Ascending aorta (tissue), 2 donors: Measurements from ENCODE around the gene TTC16. TPM values are rescaled to one million over a fixed set of nuclear protein-coding genes. Genes with fewer than 3 reads are reported as not detected.

Experiments
- DNase-seq, 2 donors: peaks; one replicate each; pipeline ENCODE4 v3.0.0-alpha.2; 2019; ENCODE audit warnings: low spot score in 2 of 2
- H3K27ac ChIP-seq, 2 donors: fragments of 200-600 bp; sonication (generic); one replicate each; pipeline ENCODE4 v1.5.1; 2016 to 2017; ENCODE audit warnings: mild to moderate bottlenecking in 1 of 2
- H3K27me3 ChIP-seq: fragments of 200-600 bp; sonication (generic); one replicate; pipeline ENCODE4 v1.5.1; 2017
- H3K36me3 ChIP-seq, 2 donors: fragments of 200-600 bp; sonication (generic); one replicate each; pipeline ENCODE4 v1.5.1; 2016
- H3K4me1 ChIP-seq, 2 donors: fragments of 200-600 bp; sonication (generic); one replicate each; pipeline ENCODE4 v1.5.1; 2016 to 2017; ENCODE audit warnings: mild to moderate bottlenecking in 1 of 2
- H3K4me3 ChIP-seq, 2 donors: fragments of 200-600 bp; sonication (generic); one replicate each; pipeline ENCODE4 v1.5.1; 2016 to 2017; ENCODE audit warnings: mild to moderate bottlenecking in 1 of 2
- H3K9me3 ChIP-seq, 2 donors: fragments of 200-600 bp; sonication (generic); one replicate each; pipeline ENCODE4 v1.5.1; 2016
- intact Hi-C: fragments of 100-400 bp; cut with DNase I; formaldehyde crosslinking; loops from one replicate; pipeline ENCODE4 v1.15.1; 2023
- total RNA-seq: library from RNA; depleted of rRNA; stranded (reverse); fragments of >200 nt; gene quantifications from one replicate; pipeline ENCODE4 v1.1.0, GENCODE V29; 2016
- TF ChIP-seq, protein P1 (sequence below), 3 experiments: fragments of 200-600 bp in 2 of 3; fragments of 450-650 bp in 1 of 3; sonication (generic) in 2 of 3; IDR thresholded peaks; one replicate each; pipeline ENCODE4 v1.5.1; 2016 to 2019; ENCODE audit warnings: antibody characterized with exemption in 3 of 3, mild to moderate bottlenecking in 1 of 3, moderate library complexity in 1 of 3

The TTC16 gene
- total RNA-seq, 1 donor from 2014 or later, result not detected

DNA sequence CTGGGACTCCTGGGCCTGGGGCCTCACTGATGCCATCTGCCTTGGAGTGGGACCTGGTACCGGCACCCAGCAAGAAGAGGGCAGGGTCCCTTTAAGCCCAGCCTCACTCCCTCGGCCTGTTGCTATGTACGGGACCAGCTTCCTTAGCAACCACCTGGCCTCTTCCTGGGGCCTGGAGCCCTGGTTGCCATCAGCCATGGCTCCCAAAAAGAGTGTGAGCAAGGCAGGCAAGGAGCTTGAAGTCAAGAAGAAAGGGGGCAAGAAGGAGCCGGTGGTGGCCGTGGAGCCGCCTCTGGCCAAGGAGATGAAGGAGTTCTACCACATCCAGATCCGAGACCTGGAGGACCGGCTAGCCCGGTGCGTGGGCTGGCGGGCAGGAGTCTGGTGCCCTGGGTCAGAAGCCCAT, 9.0 kb upstream of the TTC16 start, which contains the start of gene CFAP157:
Gene CFAP157 (plus strand): TSS at position 153 of the 406 bp plus-strand sequence. CDS start 44 bp downstream, at position 197.
- Histone ChIP-seq H3K27me3 (no peaks in the 10 kb centered on the region), H3K4me3 (no peak within 1 kb of the TSS)

DNA sequence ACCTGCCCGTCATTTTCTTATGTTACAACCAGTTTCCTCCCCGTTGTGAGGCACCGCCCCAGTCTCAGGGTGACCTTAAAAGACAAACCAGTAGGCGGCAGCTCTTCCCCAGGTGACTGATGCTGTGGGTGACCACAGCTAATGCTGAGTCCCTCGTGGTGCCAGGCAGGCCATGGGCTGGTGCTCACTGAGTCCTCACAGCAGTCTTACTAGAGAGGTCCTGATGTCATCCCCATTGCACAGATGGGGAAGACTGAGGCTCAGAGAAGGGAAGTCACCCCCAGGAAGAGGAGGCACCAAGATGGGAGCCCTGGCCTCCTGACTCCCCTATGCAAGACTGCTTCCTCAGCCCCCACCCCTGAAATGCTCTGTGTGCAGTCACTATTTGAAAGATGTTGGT, 8.1 kb upstream of the TTC16 start:
- DNase-seq, result no peak
- H3K4me1 ChIP-seq, result no peaks in the 10 kb centered on the region
- H3K4me3 ChIP-seq, result no peak overlapping the region
- intact Hi-C loops, result no loop called here
- H3K9me3 ChIP-seq, result no peaks in the 10 kb centered on the region
- no peak overlapping the region for H3K27ac ChIP-seq
- TF ChIP-seq, protein P1, sequence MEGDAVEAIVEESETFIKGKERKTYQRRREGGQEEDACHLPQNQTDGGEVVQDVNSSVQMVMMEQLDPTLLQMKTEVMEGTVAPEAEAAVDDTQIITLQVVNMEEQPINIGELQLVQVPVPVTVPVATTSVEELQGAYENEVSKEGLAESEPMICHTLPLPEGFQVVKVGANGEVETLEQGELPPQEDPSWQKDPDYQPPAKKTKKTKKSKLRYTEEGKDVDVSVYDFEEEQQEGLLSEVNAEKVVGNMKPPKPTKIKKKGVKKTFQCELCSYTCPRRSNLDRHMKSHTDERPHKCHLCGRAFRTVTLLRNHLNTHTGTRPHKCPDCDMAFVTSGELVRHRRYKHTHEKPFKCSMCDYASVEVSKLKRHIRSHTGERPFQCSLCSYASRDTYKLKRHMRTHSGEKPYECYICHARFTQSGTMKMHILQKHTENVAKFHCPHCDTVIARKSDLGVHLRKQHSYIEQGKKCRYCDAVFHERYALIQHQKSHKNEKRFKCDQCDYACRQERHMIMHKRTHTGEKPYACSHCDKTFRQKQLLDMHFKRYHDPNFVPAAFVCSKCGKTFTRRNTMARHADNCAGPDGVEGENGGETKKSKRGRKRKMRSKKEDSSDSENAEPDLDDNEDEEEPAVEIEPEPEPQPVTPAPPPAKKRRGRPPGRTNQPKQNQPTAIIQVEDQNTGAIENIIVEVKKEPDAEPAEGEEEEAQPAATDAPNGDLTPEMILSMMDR (IDR thresholded peaks at IDR 0.05), result no peak
- no peaks in the 10 kb centered on the region for H3K36me3 ChIP-seq
- H3K27me3 ChIP-seq, result no peaks in the 10 kb centered on the region

More for the DNA sequence above, 9.0 kb upstream of the TTC16 start, which contains the start of gene CFAP157:
- DNase-seq, result no peak
- Histone ChIP-seq H3K27ac (no peak within 1 kb of the TSS), H3K9me3 (no peaks in the 10 kb centered on the region), H3K4me1 (no peaks in the 10 kb centered on the region), H3K36me3 (no peaks in the 10 kb centered on the region)
- TF ChIP-seq, protein P1 (IDR thresholded peaks at IDR 0.05), result no peak
- intact Hi-C loops, result no loop called here

DNA sequence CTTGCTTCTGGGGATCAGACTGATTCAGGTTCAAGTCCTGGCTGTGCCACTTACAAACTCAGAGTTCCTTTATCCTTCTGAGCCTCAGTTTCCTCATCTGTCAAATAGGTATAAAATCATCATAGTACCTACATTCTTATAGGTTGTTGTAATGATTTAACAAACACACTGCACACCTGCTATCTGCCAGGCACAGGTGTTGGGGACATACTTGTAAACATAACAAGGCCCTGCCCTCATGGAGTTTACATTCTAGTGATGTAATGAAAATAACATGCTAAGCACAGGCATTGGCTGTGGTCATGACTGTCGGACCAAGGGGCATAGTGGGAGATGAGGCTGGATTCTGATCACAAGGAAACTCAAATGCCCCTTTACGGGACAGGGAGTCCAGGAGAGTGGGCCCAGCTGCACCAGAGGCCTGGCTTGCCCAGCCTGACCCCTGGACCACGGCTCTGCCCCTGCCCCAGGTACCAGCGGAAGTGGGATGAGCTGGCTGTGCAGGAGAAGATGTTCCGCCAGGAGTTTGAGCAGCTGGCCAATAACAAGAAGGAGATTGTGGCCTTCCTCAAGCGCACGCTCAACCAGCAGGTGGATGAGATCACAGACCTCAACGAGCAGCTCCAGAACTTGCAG, 6.8 kb upstream of the TTC16 start:
- H3K36me3 ChIP-seq, result no peaks in the 10 kb centered on the region
- H3K4me3 ChIP-seq, result no peak overlapping the region
- no peaks in the 10 kb centered on the region for H3K27me3 ChIP-seq
- intact Hi-C loops, result no loop called here
- TF ChIP-seq, protein P1 (IDR thresholded peaks at IDR 0.05), result no peak
- H3K27ac ChIP-seq, result no peak overlapping the region
- H3K9me3 ChIP-seq, result no peaks in the 10 kb centered on the region
- H3K4me1 ChIP-seq, result peaks cover 0 to under 1% of the 10 kb centered on the region in 2 donors
- no peak for DNase-seq

DNA sequence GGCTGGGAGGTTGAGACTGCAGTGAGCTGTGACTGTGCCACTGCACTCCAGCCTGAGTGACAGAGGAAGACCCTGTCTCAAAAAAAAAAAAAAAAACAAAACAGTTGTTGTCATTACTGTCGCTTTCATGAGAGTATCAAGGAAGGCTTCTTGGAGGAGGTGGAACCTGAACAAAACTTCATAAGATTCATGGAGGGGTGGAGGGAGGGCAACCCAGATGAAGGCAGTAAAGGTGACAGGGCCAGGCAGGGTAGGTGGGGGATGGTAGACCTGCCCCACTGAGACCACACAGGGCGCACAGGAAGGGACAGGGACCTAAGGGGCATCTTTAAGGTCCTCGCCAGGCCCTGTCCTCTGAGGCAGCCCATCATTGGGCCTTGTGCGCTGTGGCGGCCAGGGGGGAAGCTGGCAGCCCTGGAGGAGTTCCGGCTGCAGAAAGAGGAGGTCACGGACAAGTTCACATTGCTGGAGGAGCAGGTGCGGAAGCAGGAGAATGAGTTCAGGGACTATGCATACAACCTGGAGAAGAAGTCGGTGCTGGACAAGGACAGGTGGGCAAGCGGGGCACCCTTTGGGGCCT, 5.6 kb upstream of the TTC16 start:
- intact Hi-C loops, result no loop called here
- no peak for DNase-seq
- TF ChIP-seq, protein P1 (IDR thresholded peaks at IDR 0.05), result no peak
- Histone ChIP-seq H3K9me3 (no peaks in the 10 kb centered on the region), H3K36me3 (no peaks in the 10 kb centered on the region), H3K4me3 (no peak overlapping the region), H3K27ac (no peak overlapping the region), H3K27me3 (no peaks in the 10 kb centered on the region), H3K4me1 (peaks cover 0 to 5% of the 10 kb centered on the region in 2 donors)

DNA sequence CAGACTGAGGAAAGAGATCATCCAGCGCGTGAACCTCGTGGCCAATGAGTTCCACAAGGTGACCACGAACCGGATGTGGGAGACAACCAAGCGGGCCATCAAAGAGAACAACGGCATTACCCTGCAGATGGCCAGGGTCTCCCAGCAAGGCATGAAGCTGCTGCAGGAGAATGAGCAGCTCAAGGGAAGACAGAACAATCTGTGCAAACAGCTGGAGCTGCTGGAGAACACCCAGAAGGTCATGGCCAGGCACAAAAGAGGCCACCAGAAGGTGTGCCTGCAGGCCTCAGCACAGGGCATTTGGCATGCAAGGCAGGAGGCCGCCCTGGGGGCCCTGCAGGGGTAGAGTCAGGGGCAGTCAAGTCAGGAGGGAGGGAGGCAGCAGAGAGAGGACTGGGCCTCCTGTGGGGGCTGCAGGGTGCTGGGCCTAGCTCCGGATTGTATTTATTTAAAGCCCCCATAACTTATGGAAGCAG, 4.6 kb upstream of the TTC16 start:
- no peak for DNase-seq
- Histone ChIP-seq H3K9me3 (no peaks in the 10 kb centered on the region), H3K36me3 (no peaks in the 10 kb centered on the region), H3K27me3 (no peaks in the 10 kb centered on the region), H3K4me1 (peaks cover 0 to 8% of the 10 kb centered on the region in 2 donors), H3K4me3 (no peak overlapping the region), H3K27ac (no peak overlapping the region)
- TF ChIP-seq, protein P1 (IDR thresholded peaks at IDR 0.05), result no peak
- intact Hi-C loops, result no loop called here
